Medulla oblongata (tissue), 1 donor: ENCODE results near the gene POLDIP3.

ENCODE experiments used
- DNase-seq: peaks from one replicate; pipeline ENCODE4 v3.0.0-alpha.2; 2015; ENCODE audit errors: extremely low spot score

Gene POLDIP3

GRCh38 chr22:42614312-42615091 lies at the start of gene POLDIP3:
Gene POLDIP3 (minus strand): TSS chr22:42614883. CDS start chr22:42614857, 26 bp downstream.
- peak; percentile 98 for DNase-seq

GRCh38 chr22:42661985-42662831 lies 47.5 kb upstream of the POLDIP3 start:
- peak; percentile 79 for DNase-seq

GRCh38 chr22:42656578-42656977 lies 41.9 kb upstream of the POLDIP3 start:
- DNase-seq, result no peak

GRCh38 chr22:42655693-42656092 lies 41.0 kb upstream of the POLDIP3 start:
- no peak for DNase-seq

- no peak for DNase-seq
Observed at GRCh38 chr22:42654436-42655073, 39.9 kb upstream of the POLDIP3 start.

- DNase-seq, result no peak
Observed at GRCh38 chr22:42653999-42654398, 39.3 kb upstream of the POLDIP3 start.

- DNase-seq, result no peak
Observed at GRCh38 chr22:42651134-42651533, 36.5 kb upstream of the POLDIP3 start.

- peak; percentile 70 for DNase-seq
Observed at GRCh38 chr22:42649246-42650099, 34.8 kb upstream of the POLDIP3 start, which contains the start of gene CYB5R3. Gene CYB5R3 (minus strand): TSS chr22:42649392. CDS start chr22:42649315, 77 bp downstream.

- DNase-seq, result peak; percentile 34
Observed at GRCh38 chr22:42648368-42649245, 33.9 kb upstream of the POLDIP3 start.

- no peak for DNase-seq
Observed at GRCh38 chr22:42648017-42648367, 33.3 kb upstream of the POLDIP3 start.

- DNase-seq, result no peak
Observed at GRCh38 chr22:42646569-42647525, 32.2 kb upstream of the POLDIP3 start.

GRCh38 chr22:42645938-42646568 lies 31.4 kb upstream of the POLDIP3 start:
- DNase-seq, result no peak

GRCh38 chr22:42645341-42645937 lies 30.8 kb upstream of the POLDIP3 start:
- peak; percentile 63 for DNase-seq

GRCh38 chr22:42644422-42645340 lies 30.0 kb upstream of the POLDIP3 start:
- DNase-seq, result no peak

GRCh38 chr22:42643634-42644421 lies 29.1 kb upstream of the POLDIP3 start:
- no peak for DNase-seq
